Tibial nerve (tissue), 4 donors: ENCODE measurements around the gene USE1. TPM values are rescaled to one million over a fixed set of nuclear protein-coding genes. Genes with fewer than 3 reads are reported as not detected.

Experiments used
- DNase-seq, 2 donors: peaks; one replicate each; pipeline ENCODE4 v3.0.0-alpha.2; 2019; ENCODE audit warnings: low spot score in 2 of 2
- H3K27ac ChIP-seq, 4 donors: fragments of 200-600 bp; sonication (generic) in 3 of 4; one replicate each; pipeline ENCODE4 v1.5.1; 2017 to 2019; ENCODE audit warnings: mild to moderate bottlenecking in 1 of 4
- H3K27me3 ChIP-seq, 2 donors: fragments of 200-600 bp; sonication (generic) in 1 of 2; one replicate each; pipeline versions ENCODE4 v1.5.1 to v1.6.0; 2017 to 2019
- H3K36me3 ChIP-seq, 3 donors: fragments of 200-600 bp; sonication (generic); one replicate each; pipeline ENCODE4 v1.5.1; 2018 to 2019
- H3K4me1 ChIP-seq, 4 donors: fragments of 200-600 bp; sonication (generic) in 3 of 4; one replicate each; pipeline ENCODE4 v1.5.1; 2017 to 2019
- H3K4me3 ChIP-seq, 4 donors: fragments of 200-600 bp; sonication (generic) in 3 of 4; one replicate each; pipeline ENCODE4 v1.5.1; 2017 to 2019; ENCODE audit warnings: mild to moderate bottlenecking in 1 of 4, moderate library complexity in 1 of 4
- H3K9me3 ChIP-seq, 4 donors: fragments of 200-600 bp; sonication (generic) in 3 of 4; one replicate each; pipeline ENCODE4 v1.5.1; 2017 to 2019
- EP300 ChIP-seq, 2 donors: sonication (generic); formaldehyde crosslinking; IDR thresholded peaks; one replicate each; pipeline ENCODE4 v1.6.1; 2017; ENCODE audit warnings: antibody characterized with exemption in 2 of 2, mild to moderate bottlenecking in 1 of 2
- POLR2A ChIP-seq, 2 donors: fragments of 450-650 bp; IDR thresholded peaks; one replicate each; pipeline ENCODE4 v1.6.1; 2017; ENCODE audit warnings: antibody characterized with exemption in 2 of 2, mild to moderate bottlenecking in 2 of 2, moderate library complexity in 2 of 2
- WGBS, 2 donors: methylation state at CpG; one replicate each; pipeline ENCODE4 v1.1.5; 2018; 5-methylcytosine and 5-hydroxymethylcytosine counted together
- total RNA-seq, 4 donors: library from RNA; depleted of rRNA; stranded (reverse); fragments of >200 nt; gene quantifications; one replicate each; pipeline ENCODE4 v1.1.0, GENCODE V29; 2016
- TF ChIP-seq, protein P1 (sequence below), 5 experiments: fragments of 200-600 bp in 3 of 5; fragments of 450-650 bp in 2 of 5; sonication (generic) in 3 of 5; IDR thresholded peaks; one replicate each; pipeline ENCODE4 v1.5.1; 2016 to 2019; ENCODE audit warnings: antibody characterized with exemption in 5 of 5, mild to moderate bottlenecking in 3 of 5, moderate library complexity in 2 of 5

Gene USE1
- total RNA-seq, 4 donors from 2014 or later = 17.4 to 50.0 (median 28.0) TPM

DNA sequence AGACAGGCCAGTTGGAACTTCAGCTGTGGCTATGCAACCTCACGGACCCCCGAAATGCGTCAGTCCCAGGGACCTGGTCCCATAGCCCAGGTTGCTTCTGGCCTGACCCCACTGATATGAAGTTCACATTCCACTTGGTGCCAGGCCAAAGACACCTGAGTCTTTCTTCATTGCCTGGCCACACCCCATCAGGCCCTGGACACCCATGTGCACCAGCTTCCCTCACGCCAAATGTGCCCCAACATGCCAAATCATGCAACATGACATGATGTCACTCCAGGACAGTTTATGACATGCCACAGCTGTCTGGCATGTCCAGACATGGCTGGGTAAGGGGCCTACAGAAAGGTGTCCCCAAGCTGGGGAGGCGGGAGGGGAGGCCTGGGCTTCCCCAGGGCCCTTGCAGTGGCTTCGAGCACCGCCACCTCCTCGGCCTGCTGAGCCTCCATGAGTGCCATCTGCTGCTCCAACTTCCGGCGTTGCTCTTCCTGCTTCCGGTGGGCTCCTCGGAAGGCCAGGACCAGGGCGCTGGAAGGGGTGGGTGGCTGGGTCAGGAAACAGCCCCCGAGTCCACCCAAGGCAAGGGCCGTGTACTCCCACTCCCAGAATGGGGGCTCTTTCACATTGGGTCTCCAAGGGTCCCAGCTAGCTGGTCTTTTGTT, 34.9 kb downstream of the USE1 start:
- H3K36me3 ChIP-seq = no peaks in the 10 kb centered on the region
- H3K4me1 ChIP-seq = peaks cover 0 to 34% (median 15%) of the 10 kb centered on the region in 4 donors
- H3K4me3 ChIP-seq = no peak overlapping the region
- H3K27ac ChIP-seq = no peak overlapping the region
- no peak for TF ChIP-seq POLR2A (IDR thresholded peaks at IDR 0.05)
- no peak for TF ChIP-seq EP300 (IDR thresholded peaks at IDR 0.05)
- TF ChIP-seq, protein P1, sequence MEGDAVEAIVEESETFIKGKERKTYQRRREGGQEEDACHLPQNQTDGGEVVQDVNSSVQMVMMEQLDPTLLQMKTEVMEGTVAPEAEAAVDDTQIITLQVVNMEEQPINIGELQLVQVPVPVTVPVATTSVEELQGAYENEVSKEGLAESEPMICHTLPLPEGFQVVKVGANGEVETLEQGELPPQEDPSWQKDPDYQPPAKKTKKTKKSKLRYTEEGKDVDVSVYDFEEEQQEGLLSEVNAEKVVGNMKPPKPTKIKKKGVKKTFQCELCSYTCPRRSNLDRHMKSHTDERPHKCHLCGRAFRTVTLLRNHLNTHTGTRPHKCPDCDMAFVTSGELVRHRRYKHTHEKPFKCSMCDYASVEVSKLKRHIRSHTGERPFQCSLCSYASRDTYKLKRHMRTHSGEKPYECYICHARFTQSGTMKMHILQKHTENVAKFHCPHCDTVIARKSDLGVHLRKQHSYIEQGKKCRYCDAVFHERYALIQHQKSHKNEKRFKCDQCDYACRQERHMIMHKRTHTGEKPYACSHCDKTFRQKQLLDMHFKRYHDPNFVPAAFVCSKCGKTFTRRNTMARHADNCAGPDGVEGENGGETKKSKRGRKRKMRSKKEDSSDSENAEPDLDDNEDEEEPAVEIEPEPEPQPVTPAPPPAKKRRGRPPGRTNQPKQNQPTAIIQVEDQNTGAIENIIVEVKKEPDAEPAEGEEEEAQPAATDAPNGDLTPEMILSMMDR (IDR thresholded peaks at IDR 0.05) = no peak
- 83 to 91% methylated on average over 10 to 13 of the region's 15 CpGs for whole genome bisulfite sequencing, 2 donors
- H3K9me3 ChIP-seq = no peaks in the 10 kb centered on the region
- DNase-seq = no peak
- no peaks in the 10 kb centered on the region for H3K27me3 ChIP-seq

DNA sequence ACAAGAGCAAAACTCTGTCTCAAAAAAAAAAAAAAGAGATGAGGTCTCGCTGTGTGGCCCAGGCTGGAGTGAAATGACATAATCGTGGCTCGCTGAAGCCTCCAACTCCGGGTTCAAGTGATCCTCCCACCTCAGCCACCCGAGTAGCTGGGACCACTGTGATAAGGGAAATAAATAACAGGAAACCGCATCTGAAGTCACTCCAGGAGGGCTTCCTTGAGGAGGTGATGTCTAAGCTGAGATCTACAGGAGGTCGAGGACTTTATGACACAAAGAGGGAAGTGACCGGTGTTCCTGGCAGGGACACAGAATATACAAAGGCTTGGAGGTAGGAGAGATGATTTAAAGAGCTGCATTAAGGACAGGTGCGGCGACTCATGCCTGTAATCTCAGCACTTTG, 39.5 kb downstream of the USE1 start:
- Histone ChIP-seq H3K4me1 (no peaks in the 10 kb centered on the region), H3K9me3 (peaks cover 0 to 11% (median 0%) of the 10 kb centered on the region in 4 donors), H3K27ac (no peak overlapping the region), H3K4me3 (no peak overlapping the region), H3K36me3 (no peaks in the 10 kb centered on the region), H3K27me3 (no peaks in the 10 kb centered on the region)
- TF ChIP-seq EP300 (IDR thresholded peaks at IDR 0.05) (no peak), POLR2A (IDR thresholded peaks at IDR 0.05) (no peak)
- TF ChIP-seq, protein P1 (IDR thresholded peaks at IDR 0.05) = no peak
- WGBS, 2 donors = 83 to 86% methylated on average over 10 of the region's 10 CpGs
- DNase-seq = no peak

DNA sequence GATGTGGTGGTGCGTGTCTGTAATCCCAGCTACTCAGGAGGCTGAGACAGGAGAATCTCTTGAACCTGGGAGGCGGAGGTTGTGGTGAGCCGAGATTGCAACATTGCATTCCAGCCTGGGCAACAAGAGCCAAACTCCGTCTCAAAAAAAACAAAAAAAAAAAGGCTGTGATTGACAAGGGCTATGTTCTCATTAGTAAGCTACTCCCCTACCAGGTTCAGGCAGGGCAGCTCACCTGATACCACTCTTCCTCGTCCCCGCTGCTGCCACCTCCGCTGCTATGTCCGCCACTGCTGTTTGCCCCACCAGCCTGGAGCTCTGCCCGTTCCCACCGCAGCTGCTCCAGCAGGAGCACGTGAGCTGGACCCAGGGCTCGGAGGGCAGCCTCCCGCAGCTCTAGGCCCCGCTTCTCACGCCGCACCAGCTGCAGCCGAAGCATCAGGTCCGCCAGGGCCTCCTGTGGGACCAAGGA, 40.0 kb downstream of the USE1 start:
- H3K4me1 ChIP-seq = no peaks in the 10 kb centered on the region
- H3K27ac ChIP-seq = no peak overlapping the region
- H3K4me3 ChIP-seq = no peak overlapping the region
- no peaks in the 10 kb centered on the region for H3K27me3 ChIP-seq
- no peak for DNase-seq
- H3K9me3 ChIP-seq = peaks cover 0 to 16% (median 0%) of the 10 kb centered on the region in 4 donors
- H3K36me3 ChIP-seq = no peaks in the 10 kb centered on the region
- 67 to 79% methylated on average over 18 of the region's 18 CpGs for WGBS, 2 donors
- TF ChIP-seq EP300 (IDR thresholded peaks at IDR 0.05) (no peak), POLR2A (IDR thresholded peaks at IDR 0.05) (no peak)
- TF ChIP-seq, protein P1 (IDR thresholded peaks at IDR 0.05) = no peak

DNA sequence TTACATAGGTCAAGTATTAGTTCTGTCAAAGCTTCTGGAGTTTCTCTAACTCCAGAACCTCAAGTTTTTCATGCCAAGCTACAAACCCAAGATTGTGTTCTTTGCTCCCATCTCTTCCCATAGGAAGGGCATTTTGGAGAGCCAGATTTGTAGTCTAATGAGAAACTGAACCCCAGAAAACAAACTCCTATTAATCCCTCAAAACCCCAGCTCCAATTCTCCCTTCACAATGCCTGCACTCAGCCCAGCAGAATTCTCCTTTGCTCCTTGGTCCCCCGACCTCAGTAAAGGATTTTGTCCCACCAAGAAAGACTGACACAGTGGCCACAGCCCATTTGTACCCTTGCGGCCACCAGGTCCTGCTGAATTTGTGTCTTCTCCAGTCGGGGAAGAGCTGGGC, 41.0 kb downstream of the USE1 start:
- Histone ChIP-seq H3K4me1 (peaks cover 0 to 2% (median 0%) of the 10 kb centered on the region in 4 donors), H3K27me3 (no peaks in the 10 kb centered on the region), H3K9me3 (peaks cover 0 to 16% (median 0%) of the 10 kb centered on the region in 4 donors), H3K27ac (no peak overlapping the region), H3K36me3 (no peaks in the 10 kb centered on the region), H3K4me3 (no peak overlapping the region)
- WGBS, 2 donors = 82 to 92% methylated on average over 3 of the region's 3 CpGs
- DNase-seq = no peak
- TF ChIP-seq EP300 (IDR thresholded peaks at IDR 0.05) = no peak

DNA sequence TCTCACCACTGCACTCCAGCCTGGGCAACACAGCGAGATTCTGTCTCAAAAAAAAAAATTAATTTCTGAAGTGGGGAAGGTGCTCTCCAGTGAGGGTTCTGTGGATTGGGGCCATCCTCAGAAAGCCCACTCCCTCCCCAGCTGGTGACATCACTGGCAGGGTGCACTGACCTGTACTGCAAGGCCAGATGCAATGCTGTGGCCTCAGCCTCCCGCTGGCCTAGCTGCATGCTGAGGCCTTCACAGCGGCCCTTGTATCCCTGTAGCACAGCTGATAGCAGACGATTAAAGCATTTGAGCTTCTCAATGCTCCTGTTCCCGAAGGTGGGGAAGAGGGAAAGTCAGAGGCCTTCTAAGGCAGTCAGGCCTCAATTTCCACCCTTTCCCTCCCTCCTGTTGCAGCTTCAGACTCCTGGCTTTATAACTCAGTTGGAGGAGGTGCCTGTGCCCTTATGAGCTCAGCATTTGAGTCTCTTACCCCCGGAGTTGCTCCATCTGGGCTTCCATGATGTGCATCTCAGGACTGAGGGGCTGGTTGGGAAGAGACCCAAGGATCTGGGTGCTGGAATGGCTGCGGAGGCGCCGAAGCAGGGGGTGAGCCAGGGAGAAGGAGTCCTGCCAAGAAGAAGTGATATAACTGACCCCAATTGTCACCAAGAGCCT, 44.1 kb downstream of the USE1 start:
- no peak overlapping the region for H3K27ac ChIP-seq
- no peaks in the 10 kb centered on the region for H3K36me3 ChIP-seq
- no peak for DNase-seq
- H3K9me3 ChIP-seq = peaks cover 0 to 16% (median 0%) of the 10 kb centered on the region in 4 donors
- WGBS, 2 donors = 91 to 92% methylated on average over 9 of the region's 9 CpGs
- TF ChIP-seq EP300 (IDR thresholded peaks at IDR 0.05) (no peak), POLR2A (IDR thresholded peaks at IDR 0.05) (no peak)
- TF ChIP-seq, protein P1 (IDR thresholded peaks at IDR 0.05) = no peak
- peaks cover 0 to 2% (median 0%) of the 10 kb centered on the region in 4 donors for H3K4me1 ChIP-seq
- no peak overlapping the region for H3K4me3 ChIP-seq
- H3K27me3 ChIP-seq = no peaks in the 10 kb centered on the region
